Measurements from ENCODE around the gene UBE2G2. TPM values are rescaled to one million over a fixed set of nuclear protein-coding genes. Genes with fewer than 3 reads are reported as not detected.

UBE2G2 gene, protein sequence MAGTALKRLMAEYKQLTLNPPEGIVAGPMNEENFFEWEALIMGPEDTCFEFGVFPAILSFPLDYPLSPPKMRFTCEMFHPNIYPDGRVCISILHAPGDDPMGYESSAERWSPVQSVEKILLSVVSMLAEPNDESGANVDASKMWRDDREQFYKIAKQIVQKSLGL
- 75.3 and 94.3 TPM in 2 replicates for total RNA-seq

DNA sequence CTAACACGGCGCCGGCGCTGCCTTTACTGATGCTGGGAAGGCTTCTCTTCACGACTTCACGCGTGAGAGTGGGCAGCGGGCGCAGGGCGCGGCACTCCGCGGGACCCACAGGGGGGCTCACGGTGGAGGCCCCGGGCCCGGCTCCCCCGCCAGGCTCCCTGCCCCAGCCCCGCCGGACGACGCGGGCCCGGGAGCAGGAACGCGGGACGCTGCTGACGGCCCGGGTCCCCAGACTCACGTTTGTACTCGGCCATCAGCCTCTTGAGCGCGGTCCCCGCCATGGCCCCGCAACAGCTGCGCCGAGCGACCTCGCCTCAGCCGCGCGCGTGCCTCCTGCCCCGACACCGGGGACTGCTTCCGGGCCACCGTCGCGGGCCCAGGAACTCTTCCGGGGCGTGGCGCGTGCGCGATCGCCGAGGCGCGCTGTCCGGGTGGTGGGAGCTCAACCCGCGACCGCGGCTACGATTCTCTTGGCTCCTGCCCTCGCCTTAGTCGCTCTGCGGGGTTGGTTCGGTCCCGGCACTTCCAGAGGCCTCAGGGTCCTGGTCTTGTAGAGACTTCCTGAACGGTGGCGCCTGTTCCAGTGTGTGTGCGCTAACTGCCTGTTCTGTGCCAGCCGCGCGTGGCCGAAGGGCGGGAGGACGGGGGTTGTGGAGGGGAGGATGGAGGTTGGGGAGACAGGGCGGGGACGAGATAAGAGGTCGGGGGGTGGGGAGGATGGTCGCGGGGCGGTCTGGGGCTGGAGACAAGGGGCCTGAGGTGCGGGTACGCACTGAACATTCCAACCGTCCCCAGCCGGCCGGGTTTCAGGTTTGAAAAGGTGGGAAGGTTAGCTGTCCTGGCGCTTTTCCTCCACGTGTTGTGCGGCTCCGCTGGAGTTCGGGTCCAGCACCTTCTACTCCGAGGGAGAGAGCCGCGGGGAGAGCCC, at the start of gene UBE2G2:
TSS of gene UBE2G2 (minus strand) at position 353 of the 928 bp plus-strand sequence. CDS start at position 281, 72 bp downstream.
- Histone ChIP-seq H3K4me3 (ENCODE audit: insufficient read depth, low read length) (peak within 1 kb of the TSS; percentile 96), H3K79me2 (ENCODE audit: insufficient read depth, low read length) (peaks cover 71% of the 10 kb centered on the region), H4K20me1 (ENCODE audit: insufficient read depth, low read length) (peaks cover 24% of the 10 kb centered on the region)

DNA sequence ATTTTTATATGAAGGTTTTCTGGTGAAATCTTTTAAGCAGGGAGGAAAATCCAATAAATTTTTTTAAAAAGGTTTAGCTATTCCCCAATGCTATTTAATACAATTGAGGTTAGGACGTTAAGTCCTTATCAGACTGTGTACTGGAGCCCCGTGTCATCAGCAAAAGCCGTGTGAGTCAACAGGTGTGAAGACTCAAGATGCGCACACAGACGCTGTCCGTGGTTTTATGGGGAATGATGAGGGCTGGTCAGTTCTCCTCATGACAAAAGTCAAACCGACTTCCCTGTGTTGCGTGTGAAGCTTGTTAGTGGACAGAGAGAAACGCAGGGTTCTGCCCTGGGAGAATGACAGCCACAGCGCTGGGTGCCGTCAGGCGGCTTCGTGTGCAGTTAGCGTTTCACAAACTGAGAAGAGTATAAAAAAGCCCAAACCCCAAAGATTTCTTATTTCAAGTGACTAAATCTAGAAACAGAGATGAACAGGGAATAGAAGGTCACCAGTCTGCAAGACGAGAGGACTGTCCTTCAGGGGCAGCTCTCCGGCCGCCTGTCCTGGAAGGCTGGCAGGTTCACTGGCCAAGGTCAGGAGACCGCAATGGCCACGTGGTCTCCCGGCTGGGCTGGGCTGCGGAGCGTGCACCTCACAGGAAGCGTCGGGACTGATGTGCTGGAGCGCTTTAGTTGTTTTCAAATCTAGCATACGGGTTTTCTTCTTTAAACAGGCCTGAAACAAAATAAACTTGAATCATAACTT, 49.5 kb upstream of the UBE2G2 start:
- TF ChIP-seq, protein P1, sequence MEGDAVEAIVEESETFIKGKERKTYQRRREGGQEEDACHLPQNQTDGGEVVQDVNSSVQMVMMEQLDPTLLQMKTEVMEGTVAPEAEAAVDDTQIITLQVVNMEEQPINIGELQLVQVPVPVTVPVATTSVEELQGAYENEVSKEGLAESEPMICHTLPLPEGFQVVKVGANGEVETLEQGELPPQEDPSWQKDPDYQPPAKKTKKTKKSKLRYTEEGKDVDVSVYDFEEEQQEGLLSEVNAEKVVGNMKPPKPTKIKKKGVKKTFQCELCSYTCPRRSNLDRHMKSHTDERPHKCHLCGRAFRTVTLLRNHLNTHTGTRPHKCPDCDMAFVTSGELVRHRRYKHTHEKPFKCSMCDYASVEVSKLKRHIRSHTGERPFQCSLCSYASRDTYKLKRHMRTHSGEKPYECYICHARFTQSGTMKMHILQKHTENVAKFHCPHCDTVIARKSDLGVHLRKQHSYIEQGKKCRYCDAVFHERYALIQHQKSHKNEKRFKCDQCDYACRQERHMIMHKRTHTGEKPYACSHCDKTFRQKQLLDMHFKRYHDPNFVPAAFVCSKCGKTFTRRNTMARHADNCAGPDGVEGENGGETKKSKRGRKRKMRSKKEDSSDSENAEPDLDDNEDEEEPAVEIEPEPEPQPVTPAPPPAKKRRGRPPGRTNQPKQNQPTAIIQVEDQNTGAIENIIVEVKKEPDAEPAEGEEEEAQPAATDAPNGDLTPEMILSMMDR (IDR thresholded peaks at IDR 0.05; ENCODE audit: extremely low read depth, low read depth, low read length): no peak
- no peaks in the 10 kb centered on the region for H3K27me3 ChIP-seq (ENCODE audit: insufficient read depth, low read length)
- H2AFZ ChIP-seq (ENCODE audit: low read length): no peak overlapping the region
- peaks cover 66% of the 10 kb centered on the region for H3K36me3 ChIP-seq (ENCODE audit: insufficient read depth, low read length)
- H3K27ac ChIP-seq (ENCODE audit: low read depth, low read length): no peak overlapping the region
- H3K4me2 ChIP-seq (ENCODE audit: insufficient read depth, low read length): no peak overlapping the region
- H4K20me1 ChIP-seq (ENCODE audit: insufficient read depth, low read length): peaks cover 62% of the 10 kb centered on the region
- H3K79me2 ChIP-seq (ENCODE audit: insufficient read depth, low read length): peaks cover 57% of the 10 kb centered on the region
- peaks cover 10% of the 10 kb centered on the region for H3K4me1 ChIP-seq (ENCODE audit: insufficient read depth, low read length)
- H3K9me3 ChIP-seq (ENCODE audit: low read depth, low read length): no peaks in the 10 kb centered on the region
- peak; percentile 63 for DNase-seq (ENCODE audit: insufficient read length, low spot score, missing footprints)
- H3K4me3 ChIP-seq (ENCODE audit: insufficient read depth, low read length): no peak overlapping the region

More for the DNA sequence above, at the start of gene UBE2G2:
- Histone ChIP-seq H3K9me3 (ENCODE audit: low read depth, low read length) (no peaks in the 10 kb centered on the region), H3K36me3 (ENCODE audit: insufficient read depth, low read length) (peaks cover 47% of the 10 kb centered on the region), H2AFZ (ENCODE audit: low read length) (peak within 1 kb of the TSS; percentile 90), H3K4me2 (ENCODE audit: insufficient read depth, low read length) (peak within 1 kb of the TSS; percentile 91), H3K27me3 (ENCODE audit: insufficient read depth, low read length) (no peaks in the 10 kb centered on the region), H3K27ac (ENCODE audit: low read depth, low read length) (peak within 1 kb of the TSS; percentile 70), H3K4me1 (ENCODE audit: insufficient read depth, low read length) (peaks cover 19% of the 10 kb centered on the region)
- TF ChIP-seq, protein P1 (IDR thresholded peaks at IDR 0.05; ENCODE audit: extremely low read depth, low read depth, low read length): no peak
- DNase-seq (ENCODE audit: insufficient read length, low spot score, missing footprints): peak; percentile 98

DNA sequence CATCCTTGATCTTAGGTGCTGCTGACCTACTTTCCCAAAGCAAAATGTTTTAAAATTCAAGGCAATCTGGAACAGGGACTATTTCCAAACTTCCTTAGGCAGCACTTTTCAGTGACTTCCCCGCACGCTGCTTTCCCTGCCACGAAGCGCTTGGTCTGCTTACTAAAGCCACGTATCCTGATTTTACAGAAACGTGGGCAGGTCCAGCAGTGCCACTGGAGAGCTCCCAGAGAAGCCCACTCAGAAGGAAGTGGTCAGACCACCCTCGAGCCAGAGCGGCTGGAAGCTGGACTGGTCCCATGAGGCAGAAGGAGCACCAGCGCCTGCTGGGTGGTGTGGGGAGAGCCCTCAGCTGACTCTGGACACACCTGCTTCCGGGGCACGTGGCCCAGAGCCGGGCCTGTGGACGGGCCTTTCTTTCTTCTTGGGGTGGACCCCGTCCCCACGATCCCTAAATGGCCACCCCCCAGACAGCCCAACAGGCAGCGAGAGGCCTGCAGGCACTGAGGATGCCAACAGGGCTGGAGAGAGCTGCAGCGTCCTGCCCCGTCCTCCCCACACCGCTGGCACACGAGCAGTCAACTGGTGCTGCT, 48.7 kb upstream of the UBE2G2 start:
- Histone ChIP-seq H3K36me3 (ENCODE audit: insufficient read depth, low read length) (peaks cover 58% of the 10 kb centered on the region), H3K9me3 (ENCODE audit: low read depth, low read length) (no peaks in the 10 kb centered on the region), H3K4me2 (ENCODE audit: insufficient read depth, low read length) (no peak overlapping the region), H3K4me1 (ENCODE audit: insufficient read depth, low read length) (peaks cover 18% of the 10 kb centered on the region), H3K4me3 (ENCODE audit: insufficient read depth, low read length) (no peak overlapping the region), H3K27ac (ENCODE audit: low read depth, low read length) (no peak overlapping the region), H2AFZ (ENCODE audit: low read length) (no peak overlapping the region), H3K79me2 (ENCODE audit: insufficient read depth, low read length) (peaks cover 49% of the 10 kb centered on the region), H4K20me1 (ENCODE audit: insufficient read depth, low read length) (peaks cover 54% of the 10 kb centered on the region), H3K27me3 (ENCODE audit: insufficient read depth, low read length) (no peaks in the 10 kb centered on the region)
- DNase-seq (ENCODE audit: insufficient read length, low spot score, missing footprints): no peak
- TF ChIP-seq, protein P1 (IDR thresholded peaks at IDR 0.05; ENCODE audit: extremely low read depth, low read depth, low read length): no peak

Measured in osteoblast (primary cell).